8988T (cell line): Measurements from ENCODE around the gene DNAJC12.
A peak's percentile ranks its signal among the peaks of the same experiment; 100 is the strongest.
"Not testable (repeated sequence)": the region's sequence is repeated elsewhere in the genome, so short reads cannot be mapped to it uniquely, and the experiment has no call there.

Experiments used
- DNase-seq: peaks from one replicate; pipeline ENCODE4 v3.0.0; 2011

Gene DNAJC12

DNA sequence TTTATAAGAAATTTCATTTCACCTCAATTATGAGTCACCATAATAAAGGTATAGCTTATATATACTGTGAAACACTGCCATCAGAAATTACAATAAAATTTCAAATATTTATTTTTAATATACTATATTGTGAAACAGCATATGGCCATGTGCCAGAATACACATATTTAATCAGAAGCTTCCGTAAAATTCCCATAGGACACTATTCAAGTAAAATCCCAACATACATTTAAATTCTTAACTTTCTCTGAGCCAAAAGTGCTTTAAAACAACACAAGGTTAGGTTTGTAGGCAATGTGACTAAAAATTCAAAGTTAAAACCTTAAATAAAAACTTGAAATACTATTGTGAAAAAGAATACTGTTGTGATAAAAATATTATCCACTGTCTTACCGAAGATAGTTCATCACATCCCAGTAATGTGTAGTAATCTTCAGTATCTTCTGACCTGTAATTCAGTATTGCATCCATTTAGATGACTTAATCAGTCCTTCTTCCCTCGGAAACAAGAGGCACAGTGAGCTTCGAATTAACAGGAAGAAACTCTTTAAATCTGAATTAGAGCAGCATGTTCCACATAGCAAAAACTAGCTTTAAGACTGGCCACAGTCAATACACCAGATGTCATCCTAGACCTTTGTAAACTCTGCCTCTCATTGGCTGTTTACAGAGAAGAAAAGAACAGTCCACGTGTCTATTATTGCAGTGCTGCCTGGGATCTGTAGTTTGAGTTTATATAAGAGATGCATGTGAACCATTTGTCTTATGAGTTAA lies at the start of gene DNAJC12:
DNAJC12 (minus strand) TSS at position 648 of the 774 bp plus-strand sequence; CDS start at position 471, 177 bp downstream.
- no peak for DNase-seq

- DNase-seq: peak; percentile 63
Observed at GRCh38 chr10:67884842-67885670, 47.1 kb upstream of the DNAJC12 start.

GRCh38 chr10:67884313-67884841 lies 46.4 kb upstream of the DNAJC12 start, which contains the start of gene SIRT1:
TSS of gene SIRT1 (plus strand) at chr10:67884656. CDS start at chr10:67884722, 66 bp downstream.
- DNase-seq: peak; percentile 91

DNA sequence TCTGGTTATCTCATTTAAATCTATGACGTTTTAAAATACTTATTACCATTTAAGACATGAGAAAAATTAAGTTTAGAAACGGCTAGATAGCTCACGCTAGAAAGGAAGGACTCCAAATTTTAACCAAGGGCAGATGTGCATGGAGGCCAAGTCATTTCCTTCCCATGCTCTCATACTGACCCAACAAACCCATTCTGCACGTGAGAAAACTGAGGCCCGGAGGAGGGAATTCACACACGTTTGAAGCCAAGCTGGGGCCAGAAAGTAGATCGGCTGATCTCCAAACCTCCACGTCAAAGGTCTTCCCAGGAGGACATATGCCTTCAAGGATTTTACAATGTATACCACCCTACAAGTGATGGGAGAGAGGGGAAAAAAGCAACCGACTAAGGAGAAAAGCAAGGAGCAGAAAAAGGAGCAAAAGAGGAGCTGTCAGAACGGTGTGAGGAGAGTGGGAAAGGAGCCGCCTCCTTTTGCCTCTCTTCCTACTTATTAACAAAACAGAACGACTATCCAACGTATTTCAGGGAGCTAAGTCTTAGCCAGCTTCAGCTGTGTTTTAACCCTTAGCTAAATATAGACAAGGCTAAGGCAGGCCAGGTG lies 45.8 kb upstream of the DNAJC12 start:
- no peak for DNase-seq

GRCh38 chr10:67878133-67878532 lies 40.1 kb upstream of the DNAJC12 start:
- DNase-seq: no peak

DNA sequence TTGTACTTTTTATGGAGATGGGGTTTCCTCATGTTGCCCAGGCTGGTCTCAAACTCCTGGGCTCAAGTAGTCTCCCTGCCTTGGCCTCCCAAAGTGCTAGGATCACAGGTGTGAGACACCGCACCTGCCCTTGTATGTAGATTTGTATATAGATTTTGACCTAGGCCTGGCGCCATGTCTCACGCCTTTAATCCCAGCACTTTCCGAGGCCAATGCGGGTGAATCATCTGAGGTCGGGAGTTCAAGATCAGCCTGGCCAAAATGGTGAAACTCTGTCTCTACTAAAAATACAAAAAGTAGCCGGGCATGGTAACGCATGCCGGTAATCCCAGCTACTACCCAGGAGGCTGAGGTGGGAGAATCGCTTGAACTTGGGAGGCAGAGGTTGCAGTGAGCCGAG lies 39.4 kb upstream of the DNAJC12 start:
- not testable (repeated sequence) for DNase-seq

DNA sequence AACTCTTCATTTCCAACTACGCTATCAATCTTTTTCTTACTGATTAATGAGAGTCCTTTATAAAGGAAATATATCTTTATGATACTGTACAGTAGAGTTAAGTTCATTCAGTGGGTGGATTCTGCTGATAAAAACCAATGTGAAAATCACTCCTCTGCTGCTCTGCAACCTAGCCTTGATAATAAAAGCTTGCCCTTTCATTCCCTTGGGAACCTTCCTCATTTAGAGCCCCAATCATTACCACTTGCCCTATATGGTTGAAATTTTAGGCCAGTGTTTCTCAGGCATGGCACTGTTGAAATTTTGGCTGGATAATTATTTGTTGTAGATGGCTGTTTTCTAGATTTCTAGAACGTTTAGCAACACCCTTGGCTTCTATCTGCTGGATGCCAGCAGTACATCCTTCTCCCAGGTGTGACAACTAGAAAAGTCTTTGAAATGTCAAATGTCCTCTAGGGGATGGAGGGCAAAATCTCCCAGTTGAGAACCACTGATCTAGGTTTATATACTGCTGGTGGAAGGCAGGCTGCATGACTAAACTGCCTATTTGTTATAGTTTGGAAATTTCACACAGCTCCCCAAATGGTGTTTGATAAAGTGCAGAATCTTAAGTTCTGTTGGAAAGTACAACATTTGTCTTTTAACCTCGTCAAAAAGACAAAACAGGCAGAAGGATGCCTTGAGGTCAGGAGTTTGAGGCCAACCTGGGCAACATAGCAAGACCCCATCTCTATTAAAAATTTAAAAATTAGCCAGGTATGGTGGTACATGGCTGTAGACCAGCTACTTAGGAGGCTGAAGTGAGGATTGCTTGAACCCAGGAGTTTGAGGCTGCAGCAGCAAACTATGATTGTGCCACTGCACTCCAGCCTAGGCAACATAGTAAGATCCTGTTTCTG lies 37.6 kb upstream of the DNAJC12 start:
- DNase-seq: no peak

DNA sequence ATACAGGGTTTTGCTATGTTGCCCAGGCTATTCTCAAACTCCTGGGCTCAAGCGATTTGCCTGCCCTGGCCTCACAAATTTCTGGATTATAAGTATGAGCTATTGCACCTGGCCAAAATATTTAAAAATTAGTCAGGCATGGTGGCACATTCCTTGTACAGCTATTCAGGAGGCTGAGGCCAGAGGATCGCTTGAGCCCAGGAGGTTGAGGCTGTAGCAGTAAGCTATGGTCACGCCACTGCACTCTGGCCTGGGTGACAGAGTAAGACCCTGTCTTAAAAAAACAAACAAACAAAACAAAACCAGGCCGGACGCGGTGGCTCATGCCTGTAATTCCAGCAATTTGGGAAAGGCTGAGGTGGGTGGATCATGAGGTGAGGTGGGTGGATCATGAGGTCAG lies 32.0 kb upstream of the DNAJC12 start:
- DNase-seq: no peak

DNA sequence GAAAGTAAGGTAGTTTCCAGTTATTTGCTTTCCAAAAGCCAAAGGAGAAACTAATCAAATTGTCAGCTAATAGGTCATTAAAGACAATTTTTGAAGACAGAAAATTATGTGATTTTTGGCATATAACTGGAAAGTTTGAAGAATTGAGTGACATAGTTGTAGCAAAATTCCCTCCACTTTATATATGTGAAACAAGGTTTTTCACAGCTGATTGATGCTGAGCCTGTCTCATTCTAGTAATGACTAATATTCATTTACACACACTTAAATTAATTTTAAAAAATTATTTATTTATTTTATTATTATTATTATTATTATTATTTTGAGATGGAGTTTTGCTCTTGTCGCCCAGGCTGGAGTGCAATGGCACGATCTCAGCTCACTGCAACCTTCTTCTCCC lies 30.1 kb upstream of the DNAJC12 start:
- no peak for DNase-seq

DNA sequence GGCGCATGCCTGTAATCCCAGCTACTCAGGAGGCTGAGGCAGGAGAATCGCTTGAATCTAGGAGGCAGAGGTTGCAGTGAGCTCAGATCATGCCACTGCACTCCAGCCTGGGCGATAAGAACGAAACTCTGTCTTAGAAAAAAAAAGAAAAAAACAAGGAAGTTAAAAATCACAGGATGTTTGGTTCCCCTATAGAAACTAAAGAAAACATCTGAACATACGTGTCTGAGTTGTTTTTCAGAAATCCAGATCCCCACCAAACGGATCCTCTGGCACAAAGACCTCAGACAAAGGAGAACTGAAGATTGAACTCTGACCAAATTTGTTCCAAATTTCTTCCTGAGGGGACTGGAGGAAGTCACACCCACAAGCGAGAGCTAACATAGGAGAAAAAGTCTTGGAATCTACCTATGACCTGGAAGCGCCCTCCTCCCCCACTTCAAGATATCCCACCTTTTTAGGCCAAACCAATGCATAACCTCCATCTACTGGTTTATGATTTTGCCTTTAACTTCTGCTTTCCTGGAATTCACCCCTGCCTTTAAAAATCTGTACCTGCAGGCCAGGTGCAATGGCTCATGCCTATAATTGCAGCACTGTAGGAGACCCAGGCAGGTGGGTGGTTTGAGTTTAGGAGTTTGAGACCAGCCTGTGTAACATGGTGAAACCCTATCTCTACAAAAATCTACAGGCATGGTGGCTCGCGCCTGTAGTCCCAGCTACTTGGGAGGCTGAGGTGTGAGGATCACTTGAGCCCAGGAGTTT lies 26.8 kb upstream of the DNAJC12 start:
- DNase-seq: no peak

DNA sequence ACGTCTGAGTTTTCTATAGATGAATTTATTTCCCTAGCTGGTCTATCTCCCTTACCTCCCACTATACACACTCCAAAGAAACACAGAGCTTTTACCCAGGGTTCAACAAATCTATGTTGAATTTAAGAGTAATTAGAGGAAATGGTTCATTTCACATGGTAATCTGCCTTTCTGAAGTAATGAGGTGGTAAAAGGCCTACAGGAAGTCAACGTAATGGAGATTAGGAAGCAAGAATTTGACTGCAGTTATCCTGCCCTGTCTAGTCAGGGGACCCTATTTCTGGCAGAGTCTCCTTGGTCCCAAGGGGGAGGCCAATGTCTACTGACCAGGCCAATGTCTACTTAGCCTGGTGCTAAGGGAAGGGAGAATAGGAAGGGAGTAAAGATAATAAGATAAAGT lies 25.1 kb upstream of the DNAJC12 start:
- DNase-seq: no peak

DNA sequence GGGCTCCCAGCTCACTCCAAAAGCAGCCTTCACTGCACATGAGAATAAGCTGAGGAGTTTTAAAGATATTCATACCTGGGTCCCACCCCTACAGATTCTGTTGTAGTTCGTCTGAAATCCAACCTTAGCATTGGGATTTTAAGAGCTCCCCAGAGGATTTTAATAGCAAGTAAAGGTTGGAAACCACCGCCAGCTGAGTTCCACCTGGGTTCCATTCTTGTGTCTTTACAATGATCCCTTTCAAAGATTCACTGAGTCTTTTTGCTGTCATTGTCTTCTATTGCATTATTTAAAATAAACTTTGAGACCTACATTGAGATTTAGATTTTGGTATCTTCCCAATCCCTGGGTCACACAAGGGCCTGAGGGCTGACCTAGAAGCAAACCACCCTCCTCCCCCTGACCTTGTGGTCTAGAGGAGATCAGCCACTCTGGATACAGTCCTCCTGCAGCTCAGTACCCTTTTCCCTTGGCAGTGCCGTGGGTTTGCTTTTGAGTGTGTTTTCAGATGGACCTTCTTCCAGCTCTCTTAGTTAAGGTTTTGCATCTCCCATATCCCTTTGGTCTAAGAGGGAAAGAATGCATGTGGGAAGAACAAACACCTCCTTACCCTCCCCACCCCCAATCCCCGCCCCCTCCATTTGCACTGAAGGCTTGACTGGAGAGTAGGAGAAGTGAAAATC lies 23.9 kb upstream of the DNAJC12 start:
- DNase-seq: no peak

DNA sequence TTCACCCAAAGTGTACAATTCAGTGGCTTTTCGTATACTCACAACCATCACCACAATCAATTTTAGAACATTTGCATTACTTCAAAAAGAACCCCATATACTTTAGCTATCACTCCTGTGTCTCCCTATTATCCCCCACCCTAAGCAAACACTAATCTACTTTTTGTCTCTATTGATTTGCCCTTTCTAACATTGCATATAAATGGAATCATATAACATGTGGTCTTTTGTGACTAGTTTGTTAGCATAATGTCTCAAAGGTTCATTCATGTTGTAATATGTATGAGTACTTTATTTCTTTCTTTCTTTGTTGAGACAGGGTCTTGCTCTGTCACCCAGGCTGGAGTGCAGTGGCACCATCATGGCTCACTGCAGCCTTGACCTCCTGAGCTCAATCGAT lies 21.0 kb upstream of the DNAJC12 start:
- DNase-seq: no peak

DNA sequence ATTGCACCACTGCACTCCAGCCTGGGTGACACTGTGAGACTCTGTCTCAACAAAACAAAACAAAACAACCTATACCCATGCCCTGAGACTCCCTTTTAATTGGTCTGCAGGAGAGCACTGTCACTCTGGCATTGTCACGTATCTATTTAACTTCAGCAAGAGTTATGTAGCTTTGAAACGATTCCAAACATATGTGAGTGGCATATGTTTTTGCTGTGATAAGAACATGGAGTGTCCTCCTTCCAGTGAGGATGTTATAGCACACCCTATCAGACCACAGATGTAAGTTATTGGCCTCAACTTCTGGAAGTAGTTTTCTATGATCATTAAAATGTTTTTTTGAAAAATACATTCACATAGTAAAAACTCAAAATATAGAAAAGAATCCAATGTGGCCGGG lies 15.5 kb upstream of the DNAJC12 start:
- no peak for DNase-seq

- DNase-seq: no peak
Observed at GRCh38 chr10:67852761-67853160, 14.8 kb upstream of the DNAJC12 start.

DNA sequence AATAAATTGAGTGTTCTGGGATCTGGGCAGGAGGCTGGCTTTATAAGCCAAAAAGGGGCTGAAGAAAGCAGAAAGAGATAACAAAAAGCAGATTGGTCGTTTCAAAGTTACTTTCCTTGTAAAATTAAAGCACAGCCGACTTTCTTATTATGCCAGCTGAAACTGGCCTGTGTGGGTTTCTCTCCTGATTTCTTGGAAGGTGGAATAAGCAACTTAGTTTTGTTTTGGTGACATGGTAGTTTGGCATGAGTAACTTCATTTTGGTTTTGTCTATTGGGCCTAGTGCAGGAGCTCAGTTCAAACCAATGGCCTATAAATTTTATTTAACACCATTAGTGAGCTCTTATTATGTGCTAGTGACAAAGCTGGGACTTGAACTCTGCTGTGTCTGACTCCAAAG lies 13.2 kb upstream of the DNAJC12 start:
- no peak for DNase-seq

GRCh38 chr10:67849331-67850011 lies 11.5 kb upstream of the DNAJC12 start:
- peak; percentile 59 for DNase-seq

- no peak for DNase-seq
Observed at GRCh38 chr10:67843284-67843683, 5.3 kb upstream of the DNAJC12 start.

- no peak for DNase-seq
Observed at GRCh38 chr10:67841737-67842136, 3.7 kb upstream of the DNAJC12 start.

DNA sequence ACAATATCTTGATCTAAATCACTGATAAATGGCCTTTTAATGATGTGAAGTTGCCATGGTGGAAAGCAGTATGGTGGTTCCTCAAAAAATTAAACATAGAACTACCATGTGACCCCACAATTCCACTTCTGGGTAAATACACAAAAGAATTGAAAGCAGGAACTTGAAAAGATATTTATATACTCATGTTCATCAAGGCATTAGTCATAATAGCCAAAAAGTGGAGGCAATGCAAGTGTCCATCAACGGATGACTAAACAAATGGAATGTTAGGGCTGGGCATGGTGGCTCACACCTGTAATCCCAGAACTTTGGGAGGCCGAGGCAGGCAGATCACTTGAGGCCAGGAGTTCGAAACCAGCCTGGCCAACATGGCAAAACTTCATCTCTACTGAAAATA lies 2.0 kb upstream of the DNAJC12 start:
- DNase-seq: no peak
